SU-DHL-6 (cell line): ENCODE measurements around the gene MRPS22.

Source experiments
- H2AFZ ChIP-seq: fragments of 200-600 bp; sonication (generic); 2 replicates; pipeline ENCODE4 v1.6.1; 2014; ENCODE audit warnings: low read depth, mild to moderate bottlenecking, moderate library complexity, mixed read lengths, antibody characterized with exemption, low read length; ENCODE audit not compliant: severe bottlenecking
- H3F3A ChIP-seq: fragments of 200-600 bp; shearing (Covaris generic); 2 replicates; pipeline ENCODE4 v1.6.0; 2016; ENCODE audit warnings: antibody characterized with exemption, mild to moderate bottlenecking; ENCODE audit not compliant: insufficient read depth
- H3K27ac ChIP-seq: fragments of 200-600 bp; sonication (generic); 2 replicates; pipeline ENCODE4 v1.5.1; 2016; ENCODE audit warnings: low read depth, mild to moderate bottlenecking, low read length, moderate library complexity, mixed read lengths
- H3K27me3 ChIP-seq: fragments of 200-600 bp; sonication (generic), shearing (Covaris generic); 2 replicates; pipeline ENCODE4 v1.6.0; 2014; ENCODE audit warnings: mild to moderate bottlenecking, low read length
- H3K36me3 ChIP-seq: fragments of 200-600 bp; sonication (generic); 2 replicates; pipeline ENCODE4 v1.6.1; 2014; ENCODE audit warnings: mild to moderate bottlenecking, low read length, mixed read lengths
- H3K4me2 ChIP-seq: fragments of 300-600, 200-600 bp; shearing (Covaris generic), sonication (generic); 2 replicates; pipeline ENCODE4 v1.6.0; 2014; ENCODE audit warnings: low read length, low read depth, mild to moderate bottlenecking; ENCODE audit not compliant: poor library complexity, severe bottlenecking
- H3K4me3 ChIP-seq: fragments of 200-600 bp; sonication (generic); 2 replicates; pipeline ENCODE4 v1.5.1; 2014; ENCODE audit warnings: antibody characterized with exemption, low read length, mild to moderate bottlenecking, mixed read lengths; ENCODE audit not compliant: insufficient read depth, poor library complexity, severe bottlenecking
- H3K79me2 ChIP-seq: fragments of 200-600 bp; sonication (generic); 2 replicates; pipeline ENCODE4 v1.6.1; 2014; ENCODE audit warnings: mild to moderate bottlenecking, low read length, moderate library complexity; ENCODE audit not compliant: insufficient read depth
- H3K9ac ChIP-seq: fragments of 200-600 bp; sonication (generic); 2 replicates; pipeline ENCODE4 v1.7.0; 2014; ENCODE audit warnings: mild to moderate bottlenecking, low read length
- H3K9me2 ChIP-seq: fragments of 200-600 bp; sonication (generic); replicated peaks from 2 replicates; pipeline ENCODE4 v1.6.1; 2014; ENCODE audit warnings: low read length; ENCODE audit not compliant: insufficient read depth
- H3K9me3 ChIP-seq: fragments of 200-600 bp; sonication (generic); 2 replicates; pipeline ENCODE4 v1.6.1; 2014; ENCODE audit warnings: low read length, mixed read lengths; ENCODE audit not compliant: insufficient read depth
- H4K20me1 ChIP-seq: fragments of 200-600 bp; sonication (generic); 2 replicates; pipeline ENCODE4 v1.6.1; 2014; ENCODE audit warnings: low read depth, mild to moderate bottlenecking, antibody characterized with exemption, low read length, moderate library complexity, mixed read lengths
- CTCF ChIP-seq: fragments of 200-600 bp; sonication (generic); IDR thresholded peaks from one replicate; pipeline ENCODE4 v1.5.1; 2017; ENCODE audit warnings: antibody characterized with exemption, mild to moderate bottlenecking, low read length, moderate library complexity; ENCODE audit not compliant: insufficient read depth, poor library complexity, severe bottlenecking
- EZH2phosphoT487 ChIP-seq: fragments of 200-600 bp; sonication (generic), shearing (Covaris generic); conservative IDR thresholded peaks from 2 replicates; pipeline ENCODE4 v1.6.1; 2018; ENCODE audit warnings: mild to moderate bottlenecking, antibody characterized with exemption, low read length, moderate library complexity, mixed read lengths

The MRPS22 gene

GRCh38 chr3:139323146-139323545 is 20.7 kb upstream of the MRPS22 start:
- TF ChIP-seq EZH2phosphoT487 (no peak), CTCF (no peak)
- no peaks in the 10 kb centered on the region for H4K20me1 ChIP-seq
- no peak overlapping the region for H3K4me2 ChIP-seq
- no peaks in the 10 kb centered on the region for H3F3A ChIP-seq
- H3K27ac ChIP-seq: no peak overlapping the region
- H3K9me2 ChIP-seq: no peaks in the 10 kb centered on the region
- H3K79me2 ChIP-seq: no peaks in the 10 kb centered on the region
- H3K27me3 ChIP-seq: no peaks in the 10 kb centered on the region
- no peaks in the 10 kb centered on the region for H3K36me3 ChIP-seq
- no peaks in the 10 kb centered on the region for H3K9me3 ChIP-seq
- no peak overlapping the region for H2AFZ ChIP-seq
- H3K4me3 ChIP-seq: no peak overlapping the region
- no peak overlapping the region for H3K9ac ChIP-seq

- Histone ChIP-seq H4K20me1 (no peaks in the 10 kb centered on the region), H3K27ac (no peak overlapping the region), H3K79me2 (no peaks in the 10 kb centered on the region), H3K9me3 (no peaks in the 10 kb centered on the region), H3F3A (no peaks in the 10 kb centered on the region), H3K27me3 (no peaks in the 10 kb centered on the region), H3K9ac (no peak overlapping the region), H3K4me2 (no peak overlapping the region), H3K9me2 (no peaks in the 10 kb centered on the region), H2AFZ (no peak overlapping the region), H3K4me3 (no peak overlapping the region), H3K36me3 (no peaks in the 10 kb centered on the region)
- no peak for TF ChIP-seq EZH2phosphoT487
- no peak for TF ChIP-seq CTCF
Measured at GRCh38 chr3:139324456-139324855, 19.4 kb upstream of the MRPS22 start.

GRCh38 chr3:139325551-139325950 is 18.3 kb upstream of the MRPS22 start:
- H3K4me3 ChIP-seq: no peak overlapping the region
- no peak overlapping the region for H3K27ac ChIP-seq
- H3K9ac ChIP-seq: no peak overlapping the region
- no peaks in the 10 kb centered on the region for H3K9me2 ChIP-seq
- H3K9me3 ChIP-seq: no peaks in the 10 kb centered on the region
- no peaks in the 10 kb centered on the region for H3F3A ChIP-seq
- H3K36me3 ChIP-seq: no peaks in the 10 kb centered on the region
- TF ChIP-seq EZH2phosphoT487: no peak
- no peak overlapping the region for H3K4me2 ChIP-seq
- H4K20me1 ChIP-seq: no peaks in the 10 kb centered on the region
- H2AFZ ChIP-seq: no peak overlapping the region
- no peaks in the 10 kb centered on the region for H3K79me2 ChIP-seq
- no peaks in the 10 kb centered on the region for H3K27me3 ChIP-seq

- Histone ChIP-seq H4K20me1 (no peaks in the 10 kb centered on the region), H3K27me3 (no peaks in the 10 kb centered on the region), H3K4me2 (no peak overlapping the region), H3K4me3 (no peak overlapping the region), H3K9ac (no peak overlapping the region), H2AFZ (no peak overlapping the region), H3F3A (no peaks in the 10 kb centered on the region), H3K36me3 (no peaks in the 10 kb centered on the region), H3K79me2 (no peaks in the 10 kb centered on the region), H3K9me2 (no peaks in the 10 kb centered on the region), H3K27ac (no peak overlapping the region), H3K9me3 (no peaks in the 10 kb centered on the region)
- TF ChIP-seq EZH2phosphoT487: no peak
- TF ChIP-seq CTCF: no peak
Measured at GRCh38 chr3:139326131-139326530, 17.7 kb upstream of the MRPS22 start.
